Measurements from ENCODE around the gene SYNRG.

DNA sequence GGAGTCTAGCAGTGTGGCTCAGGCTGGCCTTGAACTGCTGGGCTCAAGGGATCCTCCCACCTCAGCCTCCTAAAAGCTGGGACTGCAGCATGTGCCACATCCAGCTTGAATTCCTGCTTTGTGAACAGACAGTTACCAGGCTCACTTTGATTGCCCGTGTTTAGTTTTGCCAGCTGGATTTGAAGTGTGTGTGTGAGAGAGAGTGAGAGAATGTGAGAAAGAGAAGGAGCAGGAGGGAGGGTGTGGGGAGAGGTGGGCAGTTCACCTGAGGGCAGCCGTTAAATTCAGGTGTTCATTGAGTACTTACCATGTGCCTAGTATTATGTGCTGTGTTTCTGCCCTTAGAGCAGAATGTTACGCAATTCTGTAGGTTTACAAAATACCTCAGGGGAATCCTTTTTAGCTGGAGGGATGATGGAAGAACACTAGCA, 114.8 kb downstream of the SYNRG start:
- TF ChIP-seq, protein P1, sequence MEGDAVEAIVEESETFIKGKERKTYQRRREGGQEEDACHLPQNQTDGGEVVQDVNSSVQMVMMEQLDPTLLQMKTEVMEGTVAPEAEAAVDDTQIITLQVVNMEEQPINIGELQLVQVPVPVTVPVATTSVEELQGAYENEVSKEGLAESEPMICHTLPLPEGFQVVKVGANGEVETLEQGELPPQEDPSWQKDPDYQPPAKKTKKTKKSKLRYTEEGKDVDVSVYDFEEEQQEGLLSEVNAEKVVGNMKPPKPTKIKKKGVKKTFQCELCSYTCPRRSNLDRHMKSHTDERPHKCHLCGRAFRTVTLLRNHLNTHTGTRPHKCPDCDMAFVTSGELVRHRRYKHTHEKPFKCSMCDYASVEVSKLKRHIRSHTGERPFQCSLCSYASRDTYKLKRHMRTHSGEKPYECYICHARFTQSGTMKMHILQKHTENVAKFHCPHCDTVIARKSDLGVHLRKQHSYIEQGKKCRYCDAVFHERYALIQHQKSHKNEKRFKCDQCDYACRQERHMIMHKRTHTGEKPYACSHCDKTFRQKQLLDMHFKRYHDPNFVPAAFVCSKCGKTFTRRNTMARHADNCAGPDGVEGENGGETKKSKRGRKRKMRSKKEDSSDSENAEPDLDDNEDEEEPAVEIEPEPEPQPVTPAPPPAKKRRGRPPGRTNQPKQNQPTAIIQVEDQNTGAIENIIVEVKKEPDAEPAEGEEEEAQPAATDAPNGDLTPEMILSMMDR (conservative IDR thresholded peaks at IDR 0.05 in 1 of 2, IDR thresholded peaks at IDR 0.05 in 1 of 2; ENCODE audit: low read depth in 1 of 2, low read length in 2 of 2) = no peak
- no peak for TF ChIP-seq EZH2 (IDR thresholded peaks at IDR 0.05; ENCODE audit: low read length, missing control alignments)

All from fibroblast of lung (primary cell).